Suppressor macrophage (primary cell): ENCODE measurements around the gene ASTL.

ENCODE experiments used
- DNase-seq, 4 experiments: peaks; one replicate each; pipeline ENCODE4 v3.0.0-alpha.2; 2020 to 2022

The ASTL gene

GRCh38 chr2:96159084-96159830 lies 21.0 kb upstream of the ASTL start:
- DNase-seq = no peak

GRCh38 chr2:96158554-96158940 lies 20.2 kb upstream of the ASTL start:
- DNase-seq = no peak

DNA sequence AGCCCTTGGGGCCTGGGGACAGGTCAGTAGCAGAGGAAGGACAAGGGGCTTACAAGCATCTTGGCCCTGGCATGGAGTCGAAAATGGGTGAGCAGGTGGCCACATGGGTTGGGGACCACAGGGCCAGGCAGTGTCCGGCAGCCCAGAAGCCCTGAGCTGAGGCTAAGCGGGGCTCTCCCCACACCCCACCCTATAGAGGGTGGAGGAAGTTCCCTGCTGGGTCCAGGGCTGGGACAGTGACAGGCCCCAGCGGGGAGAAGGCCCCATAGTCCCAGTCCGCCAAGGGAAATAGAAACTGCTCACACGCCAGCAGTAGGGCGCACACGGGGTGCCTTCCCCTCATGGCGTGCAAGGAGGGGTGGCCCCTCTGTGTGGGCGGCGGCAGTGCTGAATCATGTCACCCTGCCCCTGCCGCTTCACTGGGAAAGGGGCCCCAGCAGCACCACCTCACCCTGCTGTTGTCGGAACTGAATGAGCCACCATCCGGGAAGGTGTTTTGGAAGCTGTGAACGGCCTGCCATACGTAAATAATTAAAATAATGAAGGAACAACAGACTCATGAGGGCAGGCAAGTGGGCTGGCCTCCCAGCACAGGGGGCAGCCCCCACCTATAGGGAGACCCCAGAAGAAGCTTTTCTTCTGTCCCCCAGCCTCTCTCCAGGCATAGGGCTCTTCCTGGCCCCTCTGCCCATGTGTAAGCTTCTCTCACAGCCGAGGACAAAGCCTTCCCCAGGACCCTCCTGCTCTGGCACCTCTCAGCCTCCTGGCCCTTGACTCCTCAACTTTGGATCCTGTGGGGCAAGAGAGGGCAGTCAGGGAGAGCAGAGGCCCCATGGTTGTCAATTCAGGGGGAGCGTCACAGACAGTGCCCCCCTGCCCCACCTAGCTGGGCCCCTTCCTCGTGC lies 19.6 kb upstream of the ASTL start:
- peak; percentile 83 to 95 (median 90) for DNase-seq

DNA sequence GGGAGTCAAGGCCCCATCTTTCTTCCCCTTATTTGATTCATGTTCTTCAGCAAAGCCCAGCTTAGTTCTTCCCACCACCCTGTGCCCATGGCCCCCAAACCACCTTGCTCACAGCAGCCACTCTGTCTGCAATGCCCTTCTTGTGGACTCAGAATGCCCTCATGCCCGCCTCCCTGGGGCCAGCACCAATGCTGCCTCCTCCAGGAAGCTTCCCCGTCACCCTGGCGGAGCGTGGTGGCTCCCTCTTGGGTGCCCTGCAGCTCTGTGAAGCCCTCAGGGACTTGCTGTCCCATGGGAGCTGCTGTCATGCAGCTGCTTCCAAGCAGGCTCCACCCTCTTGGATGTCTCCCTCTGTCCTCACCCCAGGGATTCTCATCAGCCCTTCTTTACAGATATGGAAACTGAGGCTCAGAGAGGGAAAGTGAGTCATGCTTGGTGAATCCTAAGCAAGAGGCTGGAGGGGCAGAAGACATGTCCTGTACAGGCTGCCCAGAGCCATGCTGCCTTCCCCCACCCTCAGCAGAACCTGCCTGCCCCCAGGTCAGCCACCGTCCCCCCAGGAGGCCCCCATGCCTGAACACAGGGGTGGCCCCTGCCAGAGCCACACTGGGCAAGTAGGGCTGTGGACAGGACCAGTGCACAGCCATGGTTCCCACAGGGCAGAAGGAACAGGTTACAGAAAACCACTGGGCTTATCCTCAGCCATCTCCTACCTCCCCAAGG lies 18.8 kb upstream of the ASTL start:
- DNase-seq = no peak

- DNase-seq = no peak
Measured at GRCh38 chr2:96156011-96156820, 17.9 kb upstream of the ASTL start.

DNA sequence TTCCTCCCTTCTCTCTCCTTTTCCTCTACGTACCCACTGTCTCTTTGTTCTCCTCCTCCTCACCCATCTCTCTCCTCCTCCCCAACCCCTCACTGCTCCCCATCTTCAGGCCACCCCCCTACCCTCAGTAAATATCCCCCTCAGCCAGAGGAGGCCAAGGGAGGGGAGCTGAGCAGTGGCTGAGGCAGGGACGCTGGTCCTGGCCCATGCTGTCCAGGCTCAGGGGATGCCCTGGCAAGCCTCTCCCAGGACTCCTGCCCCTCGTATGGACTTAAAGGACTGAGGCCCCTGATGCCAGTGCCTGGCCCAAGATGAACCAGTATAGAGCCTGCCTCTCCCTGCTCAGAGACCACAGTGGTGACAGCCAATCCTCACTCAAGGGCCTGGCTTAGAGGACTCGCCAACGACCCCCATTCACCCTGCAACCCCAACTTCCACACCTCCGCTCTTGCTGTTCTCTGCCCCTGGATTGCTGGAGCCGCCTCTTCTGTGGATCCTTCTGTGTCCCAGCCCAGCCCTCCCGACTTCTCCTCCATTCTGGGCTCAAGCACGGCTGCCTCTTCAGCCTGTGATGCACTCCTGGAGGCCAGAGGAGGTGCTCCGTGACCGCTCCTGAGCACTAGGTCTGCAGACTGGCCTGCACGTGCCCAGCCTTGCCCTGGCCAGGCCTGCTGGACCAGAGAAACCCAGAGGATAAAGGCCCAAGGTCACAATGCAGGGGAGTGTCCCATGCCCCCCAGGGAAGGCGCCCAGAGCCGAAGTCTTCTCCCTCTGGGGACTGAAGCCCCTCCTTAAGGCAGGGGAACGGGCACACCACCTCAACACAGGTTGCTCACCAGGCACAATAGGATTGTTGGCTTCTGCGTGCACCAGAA lies 16.4 kb upstream of the ASTL start:
- DNase-seq = no peak

GRCh38 chr2:96153991-96154431 lies 15.7 kb upstream of the ASTL start:
- DNase-seq = no peak

DNA sequence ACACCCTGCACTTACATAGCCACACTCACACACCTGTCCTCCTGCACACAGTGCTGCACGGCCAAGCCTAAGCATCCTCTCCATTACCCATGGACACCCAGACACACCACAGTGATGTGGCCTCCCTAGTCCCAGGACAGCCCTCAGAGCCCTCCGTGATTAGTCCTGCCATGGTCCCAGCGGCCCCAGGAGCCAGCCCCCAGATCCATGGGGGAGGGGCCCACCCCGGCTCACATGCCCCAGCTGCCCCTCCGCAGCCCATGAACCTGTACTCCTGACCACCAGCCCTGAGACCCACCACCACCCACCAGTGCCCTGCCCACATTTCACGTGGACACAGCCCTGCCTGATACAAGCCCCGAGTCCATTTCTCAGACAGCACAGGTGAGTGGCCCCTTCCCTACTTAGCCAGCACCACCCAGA lies 15.0 kb upstream of the ASTL start:
- no peak for DNase-seq

DNA sequence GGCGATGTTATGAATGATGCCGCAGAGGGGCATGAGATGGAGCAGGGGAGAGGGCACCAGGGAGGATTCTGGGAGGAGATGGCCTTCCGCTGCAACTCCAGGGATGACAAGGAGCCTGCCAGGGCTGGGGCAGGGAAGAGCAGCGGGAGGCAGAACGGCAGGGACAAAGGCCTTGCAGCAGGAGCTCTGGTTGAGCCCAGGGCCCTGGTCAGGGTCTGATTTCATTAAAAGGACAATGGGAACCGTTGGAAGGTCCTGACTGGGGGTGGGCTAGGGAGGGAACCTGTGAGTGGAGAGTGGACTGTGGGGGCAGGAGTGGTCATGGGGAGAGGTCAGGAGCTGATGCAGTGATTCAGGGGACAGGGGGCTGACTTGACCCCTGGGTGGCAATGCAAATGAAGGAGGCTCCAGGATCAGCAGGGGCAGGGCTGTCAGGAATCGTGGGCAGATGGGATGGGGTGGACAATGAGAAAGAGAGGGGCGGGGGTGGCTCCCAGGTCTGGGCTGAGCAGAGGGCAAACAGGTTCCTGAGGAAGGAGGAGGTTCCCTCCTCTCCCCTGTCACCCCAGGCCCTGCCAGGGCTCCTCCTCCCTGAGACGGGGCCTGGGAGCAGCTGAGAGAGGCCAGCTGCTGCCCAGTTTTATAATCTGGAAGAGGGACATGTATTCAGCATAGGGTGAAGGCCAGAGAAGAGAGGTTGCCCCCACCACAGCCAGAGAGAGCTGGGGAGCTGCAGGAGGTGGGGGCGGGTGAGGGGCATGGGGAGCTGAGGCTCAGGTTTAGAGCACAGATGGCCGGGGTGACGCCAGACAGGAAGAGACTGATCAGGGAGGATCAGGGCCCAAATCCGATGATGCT lies 14.2 kb upstream of the ASTL start:
- no peak for DNase-seq

GRCh38 chr2:96151595-96152303 lies 13.4 kb upstream of the ASTL start:
- DNase-seq = peak in 3 of 4 experiments; percentile 54 to 64 (median 54)

DNA sequence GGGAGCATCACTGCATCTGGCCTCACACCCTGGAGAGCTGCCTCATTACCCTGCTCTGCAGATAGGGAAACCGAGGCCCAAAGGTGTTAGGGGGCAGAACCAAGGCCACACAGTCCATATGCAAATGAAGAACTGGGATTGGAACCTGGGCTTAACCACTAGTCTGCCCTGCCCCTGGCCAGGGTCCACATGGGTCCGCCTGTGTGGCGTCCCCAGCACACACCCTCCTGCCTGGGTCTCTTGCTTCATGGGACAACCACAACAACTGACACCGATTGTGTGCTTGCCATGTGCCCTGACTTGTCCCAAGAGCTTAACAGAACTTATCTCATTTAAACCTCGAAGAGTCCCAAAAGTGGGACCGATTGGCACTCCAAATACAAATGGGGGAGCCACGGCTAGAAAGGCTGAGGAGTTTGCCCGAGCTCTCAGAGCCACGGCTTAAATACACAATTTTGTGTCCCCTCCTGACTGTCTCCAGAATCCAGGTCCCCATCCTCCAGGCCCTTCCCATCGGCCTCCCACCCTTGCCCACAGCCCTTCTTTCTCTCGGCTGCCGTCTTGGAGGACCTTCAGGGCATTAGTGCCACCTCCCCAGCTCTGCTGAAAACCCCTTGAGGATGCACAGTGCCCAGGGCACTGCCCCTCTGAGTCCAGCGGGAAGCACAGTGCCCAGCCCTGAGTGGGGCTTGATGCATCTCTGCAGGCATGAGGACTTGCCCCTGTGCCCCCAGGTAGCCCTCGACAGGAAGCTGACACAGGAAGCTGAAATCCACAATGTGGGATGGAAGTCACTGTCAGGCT lies 12.7 kb upstream of the ASTL start:
- DNase-seq = no peak

DNA sequence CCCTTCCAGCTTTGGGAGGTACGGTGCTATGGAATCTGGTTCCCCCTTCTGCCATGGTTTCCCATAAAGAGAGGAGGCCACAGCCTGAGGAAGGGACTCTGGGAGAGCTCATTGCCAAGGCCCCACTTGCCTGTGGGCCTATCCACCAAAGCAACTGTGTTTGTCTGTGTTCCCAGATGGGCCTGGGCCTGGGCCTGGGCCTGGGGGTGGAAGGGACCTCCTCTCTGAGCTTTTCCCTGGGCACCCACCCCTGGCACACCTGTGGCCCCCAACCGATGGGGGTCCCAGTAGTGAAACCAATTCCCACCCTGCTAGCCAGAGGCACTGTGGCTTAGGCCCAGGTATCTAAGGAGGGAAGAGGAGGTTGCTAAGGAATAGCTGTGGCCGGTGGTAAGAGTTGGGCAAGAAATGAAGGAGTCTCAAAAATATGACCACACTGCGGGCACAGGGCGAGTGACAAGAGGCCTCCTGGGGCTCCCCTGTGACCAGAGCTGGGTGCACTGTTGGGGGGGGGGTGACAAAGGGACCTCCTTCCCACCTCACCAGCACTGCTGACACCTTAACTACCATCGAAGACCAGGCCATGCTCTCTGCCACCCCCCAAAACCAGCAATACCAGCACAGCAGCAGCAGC lies 11.8 kb upstream of the ASTL start:
- DNase-seq = no peak

- DNase-seq = peak; percentile 88 to 95 (median 91)
Measured at GRCh38 chr2:96148410-96149217, 10.3 kb upstream of the ASTL start.

DNA sequence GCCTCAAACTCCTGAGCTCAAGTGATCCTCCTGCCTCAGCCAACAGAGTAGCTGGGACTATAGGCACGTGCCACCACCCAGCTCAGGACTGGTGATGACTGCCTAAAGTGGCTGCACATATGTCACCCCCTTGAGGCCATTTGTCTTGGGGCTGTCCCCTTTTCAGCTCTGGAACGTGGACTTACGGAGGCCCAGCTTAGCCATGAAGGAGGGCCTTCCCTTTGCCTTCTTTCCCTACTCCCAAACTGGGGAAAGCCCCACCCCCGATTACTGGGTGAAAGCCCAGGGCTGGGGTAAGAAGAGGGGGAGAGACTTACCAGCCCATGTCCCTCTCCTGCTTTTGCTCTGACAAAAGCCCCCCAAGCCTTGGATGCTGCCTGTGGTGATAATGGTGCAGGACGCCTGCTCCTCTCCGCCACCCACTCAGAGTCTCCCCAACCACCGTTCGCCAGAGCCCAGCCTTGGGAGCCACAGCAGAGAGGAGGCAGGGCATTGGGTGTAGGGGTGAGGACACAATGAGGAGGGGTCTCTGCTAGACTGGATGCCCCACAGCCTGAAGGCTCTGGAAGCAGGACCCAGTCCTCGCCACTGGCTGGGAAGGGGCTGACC lies 9.4 kb upstream of the ASTL start:
- peak in 1 of 4 experiments; percentile 37 for DNase-seq

- DNase-seq = no peak
Measured at GRCh38 chr2:96146881-96147592, 8.7 kb upstream of the ASTL start.
